ENCODE data around the gene KDM8.

DNA sequence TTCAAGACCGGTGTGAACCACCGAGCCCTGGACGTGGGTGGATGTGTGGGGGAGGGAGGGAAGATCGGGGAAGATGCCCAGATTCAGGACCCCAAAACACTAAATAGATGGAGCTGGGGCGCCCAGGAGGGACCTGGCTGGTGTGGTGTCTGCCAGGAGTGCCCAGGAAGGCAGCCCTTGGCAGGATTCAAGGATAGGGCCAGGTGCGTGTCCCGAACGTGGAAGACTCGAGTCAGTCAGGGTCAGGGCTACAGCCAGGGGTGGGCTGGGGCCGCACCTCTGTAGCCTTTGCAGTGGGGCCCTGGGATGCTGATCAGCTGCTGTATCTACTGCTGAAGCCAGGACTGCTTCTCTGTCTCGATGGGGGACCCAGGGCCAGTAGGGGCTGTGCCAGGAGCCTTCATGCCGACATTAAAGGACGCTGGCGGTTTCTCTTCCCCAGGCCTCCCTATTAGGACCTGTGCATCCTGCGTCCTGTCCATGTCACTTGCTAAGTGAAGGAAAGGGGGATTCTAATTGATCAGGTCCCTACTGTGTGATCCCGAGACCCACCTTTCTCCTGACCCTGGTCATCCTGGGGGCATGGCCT, 13.1 kb downstream of the KDM8 start:
- TF ChIP-seq TAF1 (IDR thresholded peaks at IDR 0.05; ENCODE audit: borderline replicate concordance, insufficient read depth, low read length) (no peak), POLR2AphosphoS5 (IDR thresholded peaks at IDR 0.05; ENCODE audit: low read depth, low read length) (no peak), SIN3A (IDR thresholded peaks at IDR 0.05; ENCODE audit: borderline replicate concordance, insufficient read depth, low read length) (no peak), FOXP2 (optimal IDR thresholded peaks at IDR 0.05; ENCODE audit: borderline replicate concordance, extremely low read depth, extremely low read length, insufficient read depth) (no peak)
- TF ChIP-seq, protein P1, sequence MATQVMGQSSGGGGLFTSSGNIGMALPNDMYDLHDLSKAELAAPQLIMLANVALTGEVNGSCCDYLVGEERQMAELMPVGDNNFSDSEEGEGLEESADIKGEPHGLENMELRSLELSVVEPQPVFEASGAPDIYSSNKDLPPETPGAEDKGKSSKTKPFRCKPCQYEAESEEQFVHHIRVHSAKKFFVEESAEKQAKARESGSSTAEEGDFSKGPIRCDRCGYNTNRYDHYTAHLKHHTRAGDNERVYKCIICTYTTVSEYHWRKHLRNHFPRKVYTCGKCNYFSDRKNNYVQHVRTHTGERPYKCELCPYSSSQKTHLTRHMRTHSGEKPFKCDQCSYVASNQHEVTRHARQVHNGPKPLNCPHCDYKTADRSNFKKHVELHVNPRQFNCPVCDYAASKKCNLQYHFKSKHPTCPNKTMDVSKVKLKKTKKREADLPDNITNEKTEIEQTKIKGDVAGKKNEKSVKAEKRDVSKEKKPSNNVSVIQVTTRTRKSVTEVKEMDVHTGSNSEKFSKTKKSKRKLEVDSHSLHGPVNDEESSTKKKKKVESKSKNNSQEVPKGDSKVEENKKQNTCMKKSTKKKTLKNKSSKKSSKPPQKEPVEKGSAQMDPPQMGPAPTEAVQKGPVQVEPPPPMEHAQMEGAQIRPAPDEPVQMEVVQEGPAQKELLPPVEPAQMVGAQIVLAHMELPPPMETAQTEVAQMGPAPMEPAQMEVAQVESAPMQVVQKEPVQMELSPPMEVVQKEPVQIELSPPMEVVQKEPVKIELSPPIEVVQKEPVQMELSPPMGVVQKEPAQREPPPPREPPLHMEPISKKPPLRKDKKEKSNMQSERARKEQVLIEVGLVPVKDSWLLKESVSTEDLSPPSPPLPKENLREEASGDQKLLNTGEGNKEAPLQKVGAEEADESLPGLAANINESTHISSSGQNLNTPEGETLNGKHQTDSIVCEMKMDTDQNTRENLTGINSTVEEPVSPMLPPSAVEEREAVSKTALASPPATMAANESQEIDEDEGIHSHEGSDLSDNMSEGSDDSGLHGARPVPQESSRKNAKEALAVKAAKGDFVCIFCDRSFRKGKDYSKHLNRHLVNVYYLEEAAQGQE (IDR thresholded peaks at IDR 0.05; ENCODE audit: insufficient read depth in 1 of 2, low read depth in 2 of 2, low read length in 2 of 2) = no peak
